OCI-LY7 (cell line): ENCODE data around the gene RAG2. TPM values are rescaled to one million over a fixed set of nuclear protein-coding genes. Genes with fewer than 3 reads are reported as not detected.

Source experiments
- BruUV-seq: library from RNA; stranded (reverse); fragments of 400-500 nt; replicated peaks from 2 replicates; lab custom pipeline; 2021; lab: Mats Ljungman, UMichigan
- CTCF ChIA-PET: fragments of 300-600 bp; sonication (Branson Sonifier 250); formaldehyde crosslinking; loops from one replicate; lab custom pipeline; 2022; ENCODE audit warnings: antibody characterized with exemption; ENCODE audit not compliant: unreplicated experiment; lab: Charles Lee
- POLR2A ChIA-PET: fragments of 300-600 bp; sonication (Branson Sonifier 250); formaldehyde crosslinking; loops from one replicate; lab custom pipeline; 2022; ENCODE audit warnings: antibody characterized with exemption; lab: Charles Lee
- DNase-seq: peaks from one replicate; pipeline ENCODE4 v3.0.0-alpha.2; 2015; ENCODE audit warnings: low spot score
- H2AFZ ChIP-seq: fragments of 200-600 bp; sonication (generic), shearing (Covaris generic); 2 replicates; pipeline ENCODE4 v1.6.1; 2014; ENCODE audit warnings: mild to moderate bottlenecking, antibody characterized with exemption, low read length, moderate library complexity
- H3K27ac ChIP-seq: fragments of 200-600 bp; sonication (generic); 2 replicates; pipeline ENCODE4 v1.5.1; 2014; ENCODE audit warnings: mixed run types, low read depth, mild to moderate bottlenecking, moderate library complexity, low read length, inconsistent platforms; ENCODE audit not compliant: poor library complexity, severe bottlenecking
- H3K36me3 ChIP-seq: fragments of 200-600 bp; sonication (generic); 2 replicates; pipeline ENCODE4 v1.6.1; 2014; ENCODE audit warnings: mild to moderate bottlenecking, antibody characterized with exemption, low read length, moderate library complexity, mixed read lengths; ENCODE audit not compliant: insufficient read depth
- H3K4me1 ChIP-seq: fragments of 200-600 bp; sonication (generic); 2 replicates; pipeline ENCODE4 v1.5.1; 2014; ENCODE audit warnings: mild to moderate bottlenecking, low read length; ENCODE audit not compliant: insufficient read depth, poor library complexity, severe bottlenecking
- H3K4me2 ChIP-seq: fragments of 200-600 bp; sonication (generic); 2 replicates; pipeline ENCODE4 v1.6.1; 2014; ENCODE audit warnings: mild to moderate bottlenecking, low read length
- H3K4me3 ChIP-seq: fragments of 200-600 bp; sonication (generic); 2 replicates; pipeline ENCODE4 v1.5.1; 2014; ENCODE audit warnings: mild to moderate bottlenecking, low read depth, low read length; ENCODE audit not compliant: poor library complexity, severe bottlenecking
- H3K79me2 ChIP-seq: fragments of 200-600 bp; sonication (generic); 2 replicates; pipeline ENCODE4 v1.6.1; 2016; ENCODE audit warnings: low read depth, mild to moderate bottlenecking, low read length, moderate library complexity, mixed read lengths; ENCODE audit not compliant: insufficient read depth
- H3K9me2 ChIP-seq: fragments of 200-600 bp; sonication (generic); 2 replicates; pipeline ENCODE4 v1.6.1; 2016; ENCODE audit warnings: mild to moderate bottlenecking, low read length, mixed read lengths; ENCODE audit not compliant: insufficient read depth
- H3K9me3 ChIP-seq: fragments of 200-600 bp; sonication (generic); 2 replicates; pipeline ENCODE4 v1.6.1; 2014; ENCODE audit warnings: mild to moderate bottlenecking, mixed run types, low read length, mixed read lengths
- H4K20me1 ChIP-seq: fragments of 200-600 bp; sonication (generic); 2 replicates; pipeline ENCODE4 v1.6.1; 2014; ENCODE audit warnings: mild to moderate bottlenecking, antibody characterized with exemption, low read length, moderate library complexity, mixed read lengths; ENCODE audit not compliant: insufficient read depth
- CTCF ChIP-seq: fragments of 200-600 bp; sonication (generic); conservative IDR thresholded peaks from 2 replicates; pipeline ENCODE4 v1.5.1; 2014; ENCODE audit warnings: mild to moderate bottlenecking, antibody characterized with exemption, low read length, moderate library complexity, mixed read lengths
- EZH2phosphoT487 ChIP-seq: fragments of 200-600 bp; sonication (generic); IDR thresholded peaks from 2 replicates; pipeline ENCODE4 v1.6.1; 2018; ENCODE audit warnings: low read depth, borderline replicate concordance, mild to moderate bottlenecking, mixed run types, antibody characterized with exemption, low read length, moderate library complexity, mixed read lengths
- intact Hi-C: fragments of 100-400 bp; cut with micrococcal nuclease; formaldehyde crosslinking; loops from one replicate; pipeline ENCODE4 v1.10.0; 2022; ENCODE audit not compliant: unreplicated experiment
- total RNA-seq, 2 experiments: library from RNA; depleted of rRNA in 1 of 2; stranded (reverse); fragments of >200 nt in 1 of 2; shearing (Covaris generic) in 1 of 2; gene quantifications; 2 replicates each; pipeline ENCODE4 v1.2.3, GENCODE V29; 2014 to 2022

RAG2 gene
- total RNA-seq, 2 experiments from 2014 or later: not detected

- Histone ChIP-seq H3K27ac (no peak overlapping the region), H3K9me2 (no peaks in the 10 kb centered on the region), H3K9me3 (no peaks in the 10 kb centered on the region), H3K79me2 (no peaks in the 10 kb centered on the region), H4K20me1 (no peaks in the 10 kb centered on the region), H3K4me2 (no peak overlapping the region), H3K4me3 (no peak overlapping the region), H3K36me3 (no peaks in the 10 kb centered on the region), H2AFZ (no peak overlapping the region; the same call in 1 of the 2 replicates), H3K4me1 (no peaks in the 10 kb centered on the region)
- TF ChIP-seq EZH2phosphoT487: no peak
- ChIA-PET CTCF (no interaction called here), POLR2A (no interaction called here)
- no peak for DNase-seq
- no TSS peak for BruUV-seq
- intact Hi-C loops: loop anchor here (5.0 kb wide), 1 partner anchor 107 kb away; no protein-coding TSS in a partner anchor
Measured at GRCh38 chr11:36565031-36565610, 32.9 kb downstream of the RAG2 start.

- TF ChIP-seq CTCF: peak; percentile 79
- no peak for TF ChIP-seq EZH2phosphoT487
- H4K20me1 ChIP-seq: no peaks in the 10 kb centered on the region
- POLR2A ChIA-PET: interaction anchor here (0.7 kb wide), 1 partner anchor 905 kb away, joined by 3 read pairs; no protein-coding TSS in a partner anchor
- H3K4me1 ChIP-seq: no peaks in the 10 kb centered on the region
- CTCF ChIA-PET: interaction anchor here (1.0 kb wide), 1 partner anchor 187 kb away, joined by 3 read pairs; no protein-coding TSS in a partner anchor
- DNase-seq: peak; percentile 50
- H3K4me3 ChIP-seq: no peak overlapping the region
- H3K9me2 ChIP-seq: no peaks in the 10 kb centered on the region
- intact Hi-C loops: loop anchor here (1.0 to 5.0 kb wide), 2 partner anchors 108 to 183 kb away; no protein-coding TSS in a partner anchor
- no peak overlapping the region for H3K27ac ChIP-seq
- H3K36me3 ChIP-seq: no peaks in the 10 kb centered on the region
- no peaks in the 10 kb centered on the region for H3K9me3 ChIP-seq
- peak overlapping the region; percentile 23; the same call in 1 of the 2 replicates for H3K4me2 ChIP-seq
- H3K79me2 ChIP-seq: no peaks in the 10 kb centered on the region
- no peak overlapping the region; the same call in 1 of the 2 replicates for H2AFZ ChIP-seq
- no TSS peak for BruUV-seq
Measured at GRCh38 chr11:36564376-36565030, 33.5 kb downstream of the RAG2 start.

GRCh38 chr11:36558571-36559413 is 39.2 kb downstream of the RAG2 start:
- no peak overlapping the region for H3K27ac ChIP-seq
- H3K9me3 ChIP-seq: no peaks in the 10 kb centered on the region
- no peak overlapping the region for H3K4me3 ChIP-seq
- ChIA-PET POLR2A (no interaction called here), CTCF (no interaction called here)
- TF ChIP-seq EZH2phosphoT487: no peak
- TF ChIP-seq CTCF: no peak
- H3K9me2 ChIP-seq: no peaks in the 10 kb centered on the region
- H3K4me1 ChIP-seq: no peaks in the 10 kb centered on the region
- H3K4me2 ChIP-seq: no peak overlapping the region
- no peaks in the 10 kb centered on the region for H3K79me2 ChIP-seq
- BruUV-seq: no TSS peak
- no peaks in the 10 kb centered on the region for H4K20me1 ChIP-seq
- no peaks in the 10 kb centered on the region for H3K36me3 ChIP-seq
- H2AFZ ChIP-seq: no peak overlapping the region
- intact Hi-C loops: no loop called here
- DNase-seq: no peak
